Heart left ventricle (tissue), 16 donors: ENCODE results near the gene BSND. TPM values are rescaled to one million over a fixed set of nuclear protein-coding genes. Genes with fewer than 3 reads are reported as not detected.

Experiments used
- ATAC-seq, 4 donors: fragments of 200-7000 bp; cut with Tn5 transposase; one replicate each; pipeline ENCODE4 v1.9.1; 2020 to 2022; ENCODE audit warnings: moderate library complexity in 4 of 4, mild to moderate bottlenecking in 3 of 4, moderate number of reproducible peaks in 1 of 4
- DNase-seq, 5 donors: peaks; one replicate each; pipeline ENCODE4 v3.0.0-alpha.2; 2020
- H3K27ac ChIP-seq, 12 donors: fragments of 200-600 bp; sonication (generic) in 4 of 12; one replicate each; pipeline versions ENCODE4 v1.5.0 to v1.8.0; 2016 to 2022; ENCODE audit warnings: mild to moderate bottlenecking in 2 of 12
- H3K27me3 ChIP-seq, 9 donors: fragments of 200-600 bp; sonication (generic) in 2 of 9; one replicate each; pipeline versions ENCODE4 v1.5.1 to v1.8.0; 2016 to 2022; ENCODE audit warnings: mild to moderate bottlenecking in 3 of 9
- H3K36me3 ChIP-seq, 9 donors: fragments of 200-600 bp; sonication (generic) in 2 of 9; one replicate each; pipeline versions ENCODE4 v1.5.0 to v1.8.0; 2018 to 2022; ENCODE audit warnings: mild to moderate bottlenecking in 2 of 9
- H3K4me1 ChIP-seq, 12 donors: fragments of 200-600 bp; sonication (generic) in 4 of 12; one replicate each; pipeline versions ENCODE4 v1.5.0 to v1.8.0; 2016 to 2022; ENCODE audit warnings: mild to moderate bottlenecking in 3 of 12
- H3K4me3 ChIP-seq, 12 donors: fragments of 200-600 bp; sonication (generic) in 4 of 12; one replicate each; pipeline versions ENCODE4 v1.5.0 to v1.8.0; 2017 to 2022; ENCODE audit warnings: mild to moderate bottlenecking in 9 of 12, moderate library complexity in 4 of 12
- H3K9me3 ChIP-seq, 12 donors: fragments of 200-600 bp; sonication (generic) in 4 of 12; one replicate each; pipeline versions ENCODE4 v1.5.0 to v1.8.0; 2016 to 2022; ENCODE audit warnings: mild to moderate bottlenecking in 1 of 12
- CTCF ChIP-seq, 12 donors: fragments of 200-600 bp; sonication (generic) in 4 of 12; IDR thresholded peaks; one replicate each; pipeline versions ENCODE4 v1.5.0 to v1.8.0; 2018 to 2022; ENCODE audit warnings: antibody characterized with exemption in 12 of 12, mild to moderate bottlenecking in 5 of 12
- POLR2A ChIP-seq, 2 donors: fragments of 450-650 bp; IDR thresholded peaks; one replicate each; pipeline ENCODE4 v1.6.1; 2017; ENCODE audit warnings: antibody characterized with exemption in 2 of 2, mild to moderate bottlenecking in 2 of 2, moderate library complexity in 2 of 2
- WGBS, 4 donors: extraction: QIAGEN DNeasy Blood & Tissue Kit in 2 of 4; methylation state at CpG; one replicate each; pipeline versions ENCODE4 v1.1.5 to v1.1.7; 2013 to 2018; 5-methylcytosine and 5-hydroxymethylcytosine counted together
- intact Hi-C, 10 donors: fragments of 100-400 bp; cut with DNase I; formaldehyde crosslinking; loops; one replicate each; pipeline versions ENCODE4 v1.11.1 to v1.14.2; 2022
- polyA plus RNA-seq, 2 donors: library from polyadenylated mRNA; stranded (reverse); fragments of 200-250 nt; gene quantifications; one replicate each; pipeline ENCODE4 v1.2.3, GENCODE V29; 2013
- total RNA-seq, 9 donors: library from RNA; depleted of rRNA in 2 of 9; stranded (reverse); fragments of >200 nt in 2 of 9; fragmentation: NEBNext Ultra II Directional in 3 of 9; extraction: Animal tissue kit (Norgen Biotek cat#: 25700) in 3 of 9; gene quantifications; one replicate each; pipeline versions ENCODE4 v1.1.0 to v1.2.4, GENCODE V29; 2016 to 2023
- donor health status: ischemic (EF 13 %, LVEDD 7.1; RV severe dilation, severe dysfunction).
- donor health status: healthy with polysubstance abuse.
- donor health status: DM: no; HTN: yes; CAD: no.
- donor health status: DM: no; HTN: no; CAD: no.
- donor health status: ischemic (EF 25% LVEDD 6.9; RV normal size, moderate dysfunction).
- donor health status: ischemic (EF 25% LVEDD 5.7; RV mildly dilated, moderate dysfunction).
- donor health status: healthy.
- donor health status: DM: yes; HTN: yes; CAD: no.
- donor health status: ischemic (EF 35%, LVEDD 5.7; RV mildly dilated, moderate dysfunction).
- donor health status: nonischemic (EF 11% LVEDD 7.7; RV severe dilation, severe dysfunction).
- donor health status: DM: yes; HTN: yes; CAD: no.
- donor health status: PGD.
- donor health status: ischemic (EF 29% LVEDD 5.4; RV normal size, mild dysfunction).
- donor health status: nonischemic (EF 23%, LVEDD 6.1; RV moderate dilation, normal function).

Gene BSND
- total and polyA plus RNA-seq, 11 donors: not detected

- Histone ChIP-seq H3K27ac (no peak overlapping the region), H3K4me3 (no peak overlapping the region), H3K9me3 (no peaks in the 10 kb centered on the region), H3K4me1 (peaks cover 0 to 24% (median 5%) of the 10 kb centered on the region in 12 donors), H3K27me3 (no peaks in the 10 kb centered on the region), H3K36me3 (no peaks in the 10 kb centered on the region)
- intact Hi-C loops: no loop called here
- 92 to 97% (median 95%) methylated on average over 5 of the region's 5 CpGs for WGBS, 4 donors
- ATAC-seq (no peak), DNase-seq (no peak)
- TF ChIP-seq CTCF (IDR thresholded peaks at IDR 0.05) (no peak), POLR2A (IDR thresholded peaks at IDR 0.05) (no peak)
Measured at GRCh38 chr1:55054396-55054795, 55.7 kb downstream of the BSND start.

- DNase-seq (no peak), ATAC-seq (no peak)
- no peak overlapping the region for H3K27ac ChIP-seq
- no peak overlapping the region for H3K4me3 ChIP-seq
- WGBS, 4 donors: 80 to 86% (median 83%) methylated on average over 12 of the region's 12 CpGs
- peaks cover 0 to 15% (median 1%) of the 10 kb centered on the region in 12 donors for H3K4me1 ChIP-seq
- H3K36me3 ChIP-seq: no peaks in the 10 kb centered on the region
- no peaks in the 10 kb centered on the region for H3K9me3 ChIP-seq
- H3K27me3 ChIP-seq: no peaks in the 10 kb centered on the region
- intact Hi-C loops: no loop called here
- TF ChIP-seq CTCF (IDR thresholded peaks at IDR 0.05): no peak
- TF ChIP-seq POLR2A (IDR thresholded peaks at IDR 0.05): no peak
Measured at GRCh38 chr1:55055084-55055882, 56.5 kb downstream of the BSND start.

- Histone ChIP-seq H3K27me3 (no peaks in the 10 kb centered on the region), H3K4me1 (peaks cover 0 to 11% (median 0%) of the 10 kb centered on the region in 12 donors), H3K9me3 (no peaks in the 10 kb centered on the region), H3K4me3 (no peak overlapping the region), H3K36me3 (no peaks in the 10 kb centered on the region), H3K27ac (no peak overlapping the region)
- no peak for DNase-seq
- no peak for TF ChIP-seq CTCF (IDR thresholded peaks at IDR 0.05)
- TF ChIP-seq POLR2A (IDR thresholded peaks at IDR 0.05): no peak
- ATAC-seq: no peak
- intact Hi-C loops: no loop called here
- 89 to 96% (median 91%) methylated on average over 34 to 42 of the region's 42 CpGs for WGBS, 4 donors
Measured at GRCh38 chr1:55055951-55056631, 57.4 kb downstream of the BSND start.

GRCh38 chr1:55056632-55056992 is 57.9 kb downstream of the BSND start:
- no peak overlapping the region for H3K27ac ChIP-seq
- no peak for TF ChIP-seq POLR2A (IDR thresholded peaks at IDR 0.05)
- TF ChIP-seq CTCF (IDR thresholded peaks at IDR 0.05): no peak
- no peaks in the 10 kb centered on the region for H3K9me3 ChIP-seq
- no peaks in the 10 kb centered on the region for H3K36me3 ChIP-seq
- DNase-seq: no peak
- intact Hi-C loops: no loop called here
- no peak overlapping the region for H3K4me3 ChIP-seq
- ATAC-seq: no peak
- WGBS, 4 donors: 94 to 97% (median 96%) methylated on average over 20 of the region's 20 CpGs
- H3K27me3 ChIP-seq: no peaks in the 10 kb centered on the region
- H3K4me1 ChIP-seq: peaks cover 0 to 11% (median 0%) of the 10 kb centered on the region in 12 donors
